Activated T-helper 2 cell treated with anti-CD3 and anti-CD28 coated beads, Interferon-gamma antibody, Interleukin-2, Interleukin-4, amounts not matched to agents 10 μg/mL and 5 μg/mL and 100 μg/mL, durations not matched to agents 14 hours and 24 hours and 36 hours (primary cell): ENCODE data around the gene EYS. TPM values are rescaled to one million over a fixed set of nuclear protein-coding genes. Genes with fewer than 3 reads are reported as not detected.
"Not testable (repeated sequence)": the region's sequence is repeated elsewhere in the genome, so short reads cannot be mapped to it uniquely, and the experiment has no call there.

ENCODE experiments used
- DNase-seq: peaks from one replicate; pipeline ENCODE4 v3.0.0; 2021; ENCODE audit warnings: low spot score
- H3K27ac Mint-ChIP-seq: one replicate; pipeline ENCODE4 v1.8.0; 2021; ENCODE audit warnings: mixed read lengths
- H3K27me3 Mint-ChIP-seq: one replicate; pipeline ENCODE4 v1.8.0; 2021; ENCODE audit warnings: low read depth, mixed read lengths
- H3K36me3 Mint-ChIP-seq: one replicate; pipeline ENCODE4 v1.8.0; 2021; ENCODE audit warnings: low read depth, mixed read lengths
- H3K4me1 Mint-ChIP-seq: one replicate; pipeline ENCODE4 v1.8.0; 2021; ENCODE audit warnings: low read depth, mixed read lengths
- H3K4me3 Mint-ChIP-seq: one replicate; pipeline ENCODE4 v1.8.0; 2021; ENCODE audit warnings: low read depth, mild to moderate bottlenecking, moderate library complexity, mixed read lengths
- H3K9me3 Mint-ChIP-seq: one replicate; pipeline ENCODE4 v1.8.0; 2021; ENCODE audit warnings: mixed read lengths
- intact Hi-C: fragments of 100-400 bp; cut with micrococcal nuclease; formaldehyde crosslinking; loops from one replicate; pipeline ENCODE4 v1.15.1; 2023
- total RNA-seq: library from RNA; stranded (reverse); gene quantifications from 2 replicates; pipeline ENCODE4 v1.2.3, GENCODE V29; 2022

EYS gene
- total RNA-seq, 1 donor from 2014 or later: not detected

- Mint-ChIP-seq H3K36me3 (no peaks in the 10 kb centered on the region), H3K9me3 (peaks cover 4% of the 10 kb centered on the region), H3K4me1 (no peaks in the 10 kb centered on the region), H3K27ac (no peak overlapping the region), H3K27me3 (no peaks in the 10 kb centered on the region), H3K4me3 (no peak overlapping the region)
- intact Hi-C loops: no loop called here
- no peak for DNase-seq
Measured at GRCh38 chr6:65081756-65082155, 625.3 kb downstream of the EYS start.

GRCh38 chr6:65075705-65076230 lies 631.3 kb downstream of the EYS start:
- no peaks in the 10 kb centered on the region for H3K4me1 Mint-ChIP-seq
- no peak overlapping the region for H3K27ac Mint-ChIP-seq
- H3K4me3 Mint-ChIP-seq: no peak overlapping the region
- H3K27me3 Mint-ChIP-seq: no peaks in the 10 kb centered on the region
- intact Hi-C loops: no loop called here
- no peak for DNase-seq
- no peaks in the 10 kb centered on the region for H3K36me3 Mint-ChIP-seq
- H3K9me3 Mint-ChIP-seq: peaks cover 15% of the 10 kb centered on the region

GRCh38 chr6:65072500-65072899 lies 634.5 kb downstream of the EYS start:
- Mint-ChIP-seq H3K4me3 (no peak overlapping the region), H3K4me1 (no peaks in the 10 kb centered on the region), H3K27me3 (no peaks in the 10 kb centered on the region), H3K36me3 (no peaks in the 10 kb centered on the region), H3K9me3 (peaks cover 39% of the 10 kb centered on the region), H3K27ac (no peak overlapping the region)
- no peak for DNase-seq
- intact Hi-C loops: no loop called here

GRCh38 chr6:65071480-65071879 lies 635.5 kb downstream of the EYS start:
- Mint-ChIP-seq H3K27me3 (no peaks in the 10 kb centered on the region), H3K36me3 (no peaks in the 10 kb centered on the region), H3K4me1 (no peaks in the 10 kb centered on the region), H3K27ac (no peak overlapping the region), H3K4me3 (no peak overlapping the region), H3K9me3 (peaks cover 47% of the 10 kb centered on the region)
- intact Hi-C loops: no loop called here
- DNase-seq: no peak

GRCh38 chr6:65064844-65065243 lies 642.2 kb downstream of the EYS start:
- no peak overlapping the region for H3K27ac Mint-ChIP-seq
- intact Hi-C loops: no loop called here
- DNase-seq: no peak
- H3K4me3 Mint-ChIP-seq: no peak overlapping the region
- H3K36me3 Mint-ChIP-seq: no peaks in the 10 kb centered on the region
- H3K4me1 Mint-ChIP-seq: no peaks in the 10 kb centered on the region
- peaks cover 33% of the 10 kb centered on the region for H3K9me3 Mint-ChIP-seq
- H3K27me3 Mint-ChIP-seq: no peaks in the 10 kb centered on the region

- Mint-ChIP-seq H3K36me3 (no peaks in the 10 kb centered on the region), H3K27me3 (no peaks in the 10 kb centered on the region)
Measured at GRCh38 chr6:65059568-65059967, 647.5 kb downstream of the EYS start.

GRCh38 chr6:65055545-65055944 lies 651.5 kb downstream of the EYS start:
- H3K27ac Mint-ChIP-seq: no peak overlapping the region
- H3K9me3 Mint-ChIP-seq: peaks cover 22% of the 10 kb centered on the region
- intact Hi-C loops: no loop called here
- no peaks in the 10 kb centered on the region for H3K4me1 Mint-ChIP-seq
- H3K27me3 Mint-ChIP-seq: no peaks in the 10 kb centered on the region
- DNase-seq: no peak
- no peaks in the 10 kb centered on the region for H3K36me3 Mint-ChIP-seq
- H3K4me3 Mint-ChIP-seq: no peak overlapping the region

More at GRCh38 chr6:65059568-65059967, 647.5 kb downstream of the EYS start:
- no peak for DNase-seq
- Mint-ChIP-seq H3K4me3 (no peak overlapping the region), H3K9me3 (peaks cover 23% of the 10 kb centered on the region), H3K27ac (no peak overlapping the region), H3K4me1 (no peaks in the 10 kb centered on the region)
- intact Hi-C loops: no loop called here

- Mint-ChIP-seq H3K27ac (no peak overlapping the region), H3K4me1 (no peaks in the 10 kb centered on the region), H3K36me3 (no peaks in the 10 kb centered on the region), H3K27me3 (no peaks in the 10 kb centered on the region), H3K4me3 (no peak overlapping the region), H3K9me3 (peaks cover 30% of the 10 kb centered on the region)
- intact Hi-C loops: no loop called here
- DNase-seq: no peak
Measured at GRCh38 chr6:65052626-65053025, 654.4 kb downstream of the EYS start.

- Mint-ChIP-seq H3K36me3 (no peaks in the 10 kb centered on the region), H3K9me3 (peaks cover 39% of the 10 kb centered on the region), H3K27me3 (no peaks in the 10 kb centered on the region), H3K4me1 (no peaks in the 10 kb centered on the region), H3K4me3 (no peak overlapping the region), H3K27ac (no peak overlapping the region)
- DNase-seq: no peak
- intact Hi-C loops: no loop called here
Measured at GRCh38 chr6:65045801-65046200, 661.2 kb downstream of the EYS start.

- no peak for DNase-seq
- intact Hi-C loops: no loop called here
- no peaks in the 10 kb centered on the region for H3K4me1 Mint-ChIP-seq
- no peaks in the 10 kb centered on the region for H3K36me3 Mint-ChIP-seq
- H3K27me3 Mint-ChIP-seq: no peaks in the 10 kb centered on the region
- no peak overlapping the region for H3K4me3 Mint-ChIP-seq
- no peak overlapping the region for H3K27ac Mint-ChIP-seq
- H3K9me3 Mint-ChIP-seq: peaks cover 12% of the 10 kb centered on the region
Measured at GRCh38 chr6:65014006-65014405, 693.0 kb downstream of the EYS start.

GRCh38 chr6:65006788-65007187 lies 700.2 kb downstream of the EYS start:
- Mint-ChIP-seq H3K4me1 (no peaks in the 10 kb centered on the region), H3K27me3 (no peaks in the 10 kb centered on the region), H3K4me3 (no peak overlapping the region), H3K9me3 (peaks cover 27% of the 10 kb centered on the region), H3K36me3 (no peaks in the 10 kb centered on the region), H3K27ac (no peak overlapping the region)
- intact Hi-C loops: no loop called here
- DNase-seq: no peak

GRCh38 chr6:65004283-65004682 lies 702.7 kb downstream of the EYS start:
- Mint-ChIP-seq H3K4me1 (no peaks in the 10 kb centered on the region), H3K27me3 (no peaks in the 10 kb centered on the region), H3K27ac (no peak overlapping the region), H3K4me3 (no peak overlapping the region), H3K9me3 (peaks cover 21% of the 10 kb centered on the region), H3K36me3 (no peaks in the 10 kb centered on the region)
- no peak for DNase-seq
- intact Hi-C loops: no loop called here

GRCh38 chr6:65002882-65003281 lies 704.1 kb downstream of the EYS start:
- intact Hi-C loops, H3K27me3 Mint-ChIP-seq, H3K4me1 Mint-ChIP-seq, H3K36me3 Mint-ChIP-seq, H3K27ac Mint-ChIP-seq, H3K4me3 Mint-ChIP-seq, DNase-seq: not testable (repeated sequence)
- peaks cover 21% of the 10 kb centered on the region for H3K9me3 Mint-ChIP-seq

- Mint-ChIP-seq H3K27me3 (no peaks in the 10 kb centered on the region), H3K4me3 (no peak overlapping the region), H3K27ac (no peak overlapping the region), H3K36me3 (no peaks in the 10 kb centered on the region), H3K9me3 (peaks cover 17% of the 10 kb centered on the region), H3K4me1 (no peaks in the 10 kb centered on the region)
- DNase-seq: no peak
- intact Hi-C loops: no loop called here
Measured at GRCh38 chr6:65000815-65001214, 706.2 kb downstream of the EYS start.
